ENCODE measurements around the gene GTF3C2. TPM values are rescaled to one million over a fixed set of nuclear protein-coding genes. Genes with fewer than 3 reads are reported as not detected.

Gene GTF3C2
- total RNA-seq, 1 donor from 2014 or later = 19.2 TPM

- Histone ChIP-seq H3K27me3 (ENCODE audit: control insufficient read depth, insufficient read depth, low read length) (peaks cover 2% of the 10 kb centered on the region), H3K36me3 (ENCODE audit: control insufficient read depth, insufficient read depth, low read length) (no peaks in the 10 kb centered on the region), H3K4me3 (ENCODE audit: low read depth, low read length) (no peak overlapping the region)
- FAIRE-seq (no peak), DNase-seq (ENCODE audit: low read depth) (no peak)
- TF ChIP-seq, protein P1, sequence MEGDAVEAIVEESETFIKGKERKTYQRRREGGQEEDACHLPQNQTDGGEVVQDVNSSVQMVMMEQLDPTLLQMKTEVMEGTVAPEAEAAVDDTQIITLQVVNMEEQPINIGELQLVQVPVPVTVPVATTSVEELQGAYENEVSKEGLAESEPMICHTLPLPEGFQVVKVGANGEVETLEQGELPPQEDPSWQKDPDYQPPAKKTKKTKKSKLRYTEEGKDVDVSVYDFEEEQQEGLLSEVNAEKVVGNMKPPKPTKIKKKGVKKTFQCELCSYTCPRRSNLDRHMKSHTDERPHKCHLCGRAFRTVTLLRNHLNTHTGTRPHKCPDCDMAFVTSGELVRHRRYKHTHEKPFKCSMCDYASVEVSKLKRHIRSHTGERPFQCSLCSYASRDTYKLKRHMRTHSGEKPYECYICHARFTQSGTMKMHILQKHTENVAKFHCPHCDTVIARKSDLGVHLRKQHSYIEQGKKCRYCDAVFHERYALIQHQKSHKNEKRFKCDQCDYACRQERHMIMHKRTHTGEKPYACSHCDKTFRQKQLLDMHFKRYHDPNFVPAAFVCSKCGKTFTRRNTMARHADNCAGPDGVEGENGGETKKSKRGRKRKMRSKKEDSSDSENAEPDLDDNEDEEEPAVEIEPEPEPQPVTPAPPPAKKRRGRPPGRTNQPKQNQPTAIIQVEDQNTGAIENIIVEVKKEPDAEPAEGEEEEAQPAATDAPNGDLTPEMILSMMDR (IDR thresholded peaks at IDR 0.05; ENCODE audit: insufficient read depth, low read length, severe bottlenecking) = no peak
Measured at GRCh38 chr2:27297195-27297594, 59.4 kb downstream of the GTF3C2 start.

- FAIRE-seq = no peak
- TF ChIP-seq, protein P1 (IDR thresholded peaks at IDR 0.05; ENCODE audit: insufficient read depth, low read length, severe bottlenecking) = no peak
- no peak overlapping the region for H3K4me3 ChIP-seq (ENCODE audit: low read depth, low read length)
Measured at GRCh38 chr2:27296481-27296880, 60.1 kb downstream of the GTF3C2 start.

DNA sequence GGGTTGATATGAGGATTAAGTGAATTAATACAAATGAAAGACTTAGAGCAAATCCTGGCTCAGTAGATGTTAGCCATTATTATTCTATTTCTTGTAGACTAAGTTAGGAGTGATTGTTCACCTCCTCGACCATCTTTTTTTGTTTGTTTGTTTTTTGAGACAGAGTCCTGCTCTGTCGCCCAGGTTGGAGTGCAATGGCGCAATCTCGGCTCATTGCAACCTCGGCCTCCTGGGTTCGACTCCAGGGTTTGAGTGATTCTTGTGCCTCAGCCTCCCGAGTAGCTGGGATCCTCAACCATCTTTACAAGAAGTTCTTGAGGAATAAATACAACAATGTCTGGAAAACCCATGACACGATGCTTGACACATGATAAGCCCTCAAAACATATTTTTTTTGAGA lies 61.6 kb downstream of the GTF3C2 start:
- H3K27me3 ChIP-seq (ENCODE audit: control insufficient read depth, insufficient read depth, low read length) = peaks cover 4% of the 10 kb centered on the region
- no peak for FAIRE-seq
- no peak overlapping the region for H3K4me3 ChIP-seq (ENCODE audit: low read depth, low read length)
- H3K36me3 ChIP-seq (ENCODE audit: control insufficient read depth, insufficient read depth, low read length) = no peaks in the 10 kb centered on the region
- DNase-seq (ENCODE audit: low read depth) = no peak
- TF ChIP-seq, protein P1 (IDR thresholded peaks at IDR 0.05; ENCODE audit: insufficient read depth, low read length, severe bottlenecking) = no peak

More at GRCh38 chr2:27296481-27296880, 60.1 kb downstream of the GTF3C2 start:
- no peaks in the 10 kb centered on the region for H3K36me3 ChIP-seq (ENCODE audit: control insufficient read depth, insufficient read depth, low read length)
- peaks cover 4% of the 10 kb centered on the region for H3K27me3 ChIP-seq (ENCODE audit: control insufficient read depth, insufficient read depth, low read length)
- no peak for DNase-seq (ENCODE audit: low read depth)

DNA sequence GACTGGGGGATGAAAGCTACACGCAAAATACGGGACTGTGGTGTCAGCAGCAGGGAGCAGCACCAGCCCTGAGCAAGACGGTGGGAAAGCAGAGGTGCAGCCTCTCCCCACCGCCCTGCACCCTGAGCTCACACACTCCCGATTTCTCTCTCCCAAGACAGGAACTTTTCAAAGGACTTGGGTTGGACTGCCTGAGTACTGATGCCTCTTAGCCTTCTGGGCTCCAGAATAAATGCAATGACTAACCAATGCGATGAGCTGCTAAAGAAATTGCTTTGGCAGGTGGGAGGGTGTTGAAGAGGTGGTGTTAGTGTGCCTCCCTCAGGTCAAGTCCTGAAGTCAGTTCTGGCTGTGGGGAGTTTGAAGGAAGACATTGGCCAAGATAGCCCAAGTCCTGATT lies 64.7 kb downstream of the GTF3C2 start:
- TF ChIP-seq, protein P1 (IDR thresholded peaks at IDR 0.05; ENCODE audit: insufficient read depth, low read length, severe bottlenecking) = no peak
- Histone ChIP-seq H3K36me3 (ENCODE audit: control insufficient read depth, insufficient read depth, low read length) (no peaks in the 10 kb centered on the region), H3K4me3 (ENCODE audit: low read depth, low read length) (no peak overlapping the region), H3K27me3 (ENCODE audit: control insufficient read depth, insufficient read depth, low read length) (peaks cover 4% of the 10 kb centered on the region)
- DNase-seq (ENCODE audit: low read depth) (peak; percentile 8), FAIRE-seq (no peak)

DNA sequence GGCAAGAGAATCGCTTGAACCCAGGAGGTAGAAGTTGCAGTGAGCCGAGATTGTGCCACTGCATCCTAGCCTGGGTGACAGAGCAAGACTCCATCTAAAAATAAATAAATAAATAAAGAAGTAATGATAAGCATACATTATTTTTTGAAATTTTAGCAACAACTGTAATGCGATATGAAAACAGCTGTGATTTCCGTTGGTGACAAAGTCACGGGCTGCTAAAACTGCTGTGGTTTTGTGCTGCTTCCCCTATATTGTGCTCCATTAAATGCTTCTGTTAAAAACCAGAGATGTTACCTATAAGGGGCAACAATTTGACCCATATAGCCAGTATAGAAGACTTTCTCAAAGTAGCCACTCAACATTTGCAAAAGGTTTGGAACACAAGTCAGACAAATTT lies 66.0 kb downstream of the GTF3C2 start:
- TF ChIP-seq, protein P1 (IDR thresholded peaks at IDR 0.05; ENCODE audit: insufficient read depth, low read length, severe bottlenecking) = no peak
- DNase-seq (ENCODE audit: low read depth) = no peak
- no peaks in the 10 kb centered on the region for H3K36me3 ChIP-seq (ENCODE audit: control insufficient read depth, insufficient read depth, low read length)
- no peak for FAIRE-seq
- peaks cover 2% of the 10 kb centered on the region for H3K27me3 ChIP-seq (ENCODE audit: control insufficient read depth, insufficient read depth, low read length)
- H3K4me3 ChIP-seq (ENCODE audit: low read depth, low read length) = no peak overlapping the region

GRCh38 chr2:27288610-27289009 lies 68.0 kb downstream of the GTF3C2 start:
- no peak for FAIRE-seq

More at GRCh38 chr2:27288610-27289009, 68.0 kb downstream of the GTF3C2 start:
- TF ChIP-seq, protein P1 (IDR thresholded peaks at IDR 0.05; ENCODE audit: insufficient read depth, low read length, severe bottlenecking) = no peak
- Histone ChIP-seq H3K4me3 (ENCODE audit: low read depth, low read length) (no peak overlapping the region), H3K27me3 (ENCODE audit: control insufficient read depth, insufficient read depth, low read length) (peaks cover 3% of the 10 kb centered on the region), H3K36me3 (ENCODE audit: control insufficient read depth, insufficient read depth, low read length) (no peaks in the 10 kb centered on the region)
- no peak for DNase-seq (ENCODE audit: low read depth)

Data from bronchial epithelial cell (primary cell).